Measurements from ENCODE around the gene FRG2.
"Not testable (repeated sequence)": the region's sequence is repeated elsewhere in the genome, so short reads cannot be mapped to it uniquely, and the experiment has no call there.

The FRG2 gene

DNA sequence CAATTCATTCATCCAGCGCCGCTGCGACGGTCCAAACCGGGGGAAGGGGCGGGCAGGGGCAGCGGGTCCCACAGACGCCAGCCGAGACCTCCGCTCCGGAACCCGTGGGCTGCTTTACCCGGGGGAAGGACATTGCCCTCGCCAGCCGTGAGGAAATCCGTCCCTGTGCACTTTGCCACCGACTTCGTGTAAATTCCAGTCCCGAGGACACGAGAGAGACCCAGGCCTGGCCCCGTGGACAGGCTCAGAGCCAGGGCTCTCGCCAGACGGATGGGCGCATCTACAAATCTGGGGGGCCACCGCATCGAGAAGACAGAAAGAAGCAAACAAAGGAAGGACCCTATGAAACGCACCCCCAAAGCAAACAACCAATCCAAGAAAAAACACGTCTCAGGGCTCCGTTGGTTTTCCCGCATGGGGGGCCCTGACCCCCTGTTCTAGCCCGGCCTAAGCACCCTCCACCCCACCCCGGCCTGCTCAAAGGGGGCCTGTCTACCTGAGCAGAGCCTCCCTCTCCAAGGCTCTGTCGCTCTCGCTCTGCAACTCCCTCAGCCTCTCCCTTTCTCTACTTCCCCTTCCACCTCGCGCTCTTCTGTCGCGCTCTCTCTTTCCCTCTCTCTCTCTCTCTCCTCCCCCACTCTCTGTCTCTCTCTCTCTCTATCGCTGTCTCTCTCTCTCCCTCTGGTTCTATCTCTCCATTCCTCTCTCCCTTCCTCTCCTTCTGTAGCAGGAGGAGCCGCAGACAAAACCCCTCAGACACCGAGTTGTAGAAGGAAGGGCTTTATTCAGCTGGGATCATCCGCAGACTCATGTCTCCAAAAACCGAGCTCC, 11.3 kb downstream of the FRG2 start:
- DNase-seq: no peak

DNA sequence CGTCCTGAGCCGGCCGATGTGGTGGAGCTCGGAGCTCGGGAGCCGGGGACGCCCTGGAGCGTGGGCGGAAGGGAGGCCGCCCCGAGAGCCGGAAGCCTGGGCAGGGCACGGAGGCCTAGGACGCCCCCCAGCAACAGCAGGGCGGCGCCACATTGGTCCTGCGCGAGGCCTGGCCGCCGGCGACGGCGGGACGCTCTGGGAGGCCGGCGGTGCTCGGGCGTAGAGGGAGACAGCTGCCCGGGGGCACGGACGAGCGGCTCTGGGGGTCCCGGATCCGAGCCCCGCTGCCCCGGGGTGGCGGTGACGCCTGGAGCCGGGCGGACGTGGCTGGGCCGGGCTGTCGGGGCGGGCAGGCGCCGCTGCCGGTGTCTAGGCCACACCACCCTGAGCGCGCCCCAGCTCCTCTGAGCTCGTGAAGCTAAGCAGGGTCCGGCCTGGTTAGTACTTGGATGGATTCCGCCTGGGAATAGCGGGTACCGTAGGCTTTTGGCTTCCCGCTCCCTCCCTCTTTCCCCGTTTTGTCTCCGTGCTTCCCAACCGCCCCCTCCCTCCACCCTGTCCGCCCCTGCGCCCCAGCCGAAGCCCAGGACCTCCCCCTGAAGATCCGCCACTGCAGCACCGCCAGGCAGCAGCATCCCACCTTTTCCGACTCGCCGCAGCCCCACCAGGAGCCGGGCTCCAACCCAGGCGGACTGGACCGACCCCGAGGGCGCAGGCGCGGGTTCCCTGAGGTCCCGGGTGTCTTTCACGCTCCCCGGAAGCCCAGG, 12.1 kb downstream of the FRG2 start:
- no peak for DNase-seq

DNA sequence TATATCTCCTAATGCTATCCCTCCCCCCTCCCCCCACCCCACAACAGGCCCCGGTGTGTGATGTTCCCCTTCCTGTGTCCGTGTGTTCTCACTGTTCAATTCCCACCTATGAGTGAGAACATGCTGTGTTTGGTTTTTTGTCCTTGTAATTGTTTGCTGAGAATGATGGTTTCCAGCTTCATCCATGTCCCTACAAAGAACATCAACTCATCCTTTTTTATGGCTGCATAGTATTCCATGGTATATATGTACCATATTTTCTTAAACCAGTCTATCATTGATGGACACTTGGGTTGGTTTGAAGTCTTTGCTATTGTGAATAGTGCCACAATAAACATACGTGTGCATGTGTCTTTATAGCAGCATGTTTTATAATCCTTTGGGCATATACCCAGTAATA, 37.1 kb downstream of the FRG2 start:
- DNase-seq: not testable (repeated sequence)

- DNase-seq: no peak
Observed at GRCh38 chr4:189988877-189989431, 38.1 kb downstream of the FRG2 start.

DNA sequence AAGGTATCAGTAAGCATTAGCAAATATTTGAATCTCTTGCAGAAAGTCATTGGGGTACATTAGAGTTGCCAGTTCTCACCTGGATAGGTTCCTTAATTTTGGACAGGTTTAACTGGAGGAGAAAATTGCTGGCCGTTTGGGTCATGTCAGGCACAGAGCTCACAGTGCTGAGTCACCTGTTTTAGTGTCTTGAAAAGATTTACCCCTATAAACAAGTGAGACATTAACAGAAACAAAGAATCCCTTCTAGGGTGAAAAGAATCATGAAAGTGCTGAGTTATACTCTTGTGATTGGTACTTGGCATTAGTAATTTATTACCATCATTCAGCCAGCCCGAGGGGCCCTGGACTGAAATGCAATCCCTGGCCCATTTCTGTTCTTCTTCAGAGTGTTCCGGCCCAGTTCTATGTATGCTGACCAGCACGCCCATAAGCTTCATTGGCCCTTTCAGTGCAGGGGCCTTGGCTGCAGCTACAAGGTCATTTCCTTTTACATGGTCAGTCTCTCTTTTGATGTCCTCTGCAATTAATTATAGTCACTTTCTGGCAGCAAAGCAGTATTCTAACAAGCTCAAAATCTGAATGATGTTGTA, 41.3 kb downstream of the FRG2 start:
- DNase-seq: not testable (repeated sequence)

DNA sequence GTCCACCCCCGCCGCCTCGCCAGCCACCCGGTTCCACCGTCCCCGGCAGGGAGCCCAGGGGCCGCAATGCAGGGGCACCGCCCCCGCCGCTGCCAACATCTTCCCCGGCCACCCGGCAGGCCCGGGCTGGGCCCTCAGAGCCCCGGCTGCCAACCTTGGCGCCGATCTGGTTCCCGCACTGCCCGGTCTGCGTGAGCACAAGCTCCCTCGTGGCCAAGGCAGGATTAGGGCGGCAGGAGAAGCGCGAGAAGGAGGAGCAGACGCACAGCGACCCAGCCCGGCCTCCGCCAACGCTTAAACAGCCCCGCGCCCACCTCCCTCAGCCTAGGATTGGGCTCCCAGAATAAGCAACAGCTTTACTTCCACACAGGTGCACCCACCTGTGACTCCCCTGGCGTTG, 42.4 kb downstream of the FRG2 start:
- not testable (repeated sequence) for DNase-seq

DNA sequence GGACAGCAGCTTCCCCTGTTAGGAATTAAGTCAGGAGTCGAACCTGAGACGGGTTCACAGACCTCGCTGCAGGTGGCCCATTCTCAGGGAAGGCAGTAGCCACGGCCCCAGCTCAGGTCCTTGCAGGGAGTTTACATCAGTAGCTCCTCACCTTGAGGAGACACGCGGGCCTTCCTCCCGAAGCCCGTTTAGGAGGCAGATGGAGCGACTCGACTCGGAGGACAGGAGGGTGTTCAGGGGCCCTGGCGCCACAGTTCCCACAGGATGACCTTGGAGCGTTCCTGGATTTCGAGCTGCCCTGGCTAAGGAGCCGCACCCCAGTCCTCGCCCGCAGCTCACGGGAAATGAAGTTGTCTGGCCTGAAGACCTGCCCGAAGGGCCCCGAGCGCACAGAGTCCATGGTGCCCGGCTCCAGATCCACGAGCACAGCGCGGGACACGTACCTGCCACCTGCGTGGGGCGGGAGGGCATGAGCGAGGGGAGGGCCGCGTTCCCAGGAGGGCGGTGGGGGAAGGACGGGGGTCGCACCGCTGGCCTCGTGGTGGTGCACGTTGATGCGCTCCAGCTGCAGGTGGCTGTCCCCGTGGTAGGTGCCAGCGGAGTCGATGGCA, 43.0 kb downstream of the FRG2 start:
- not testable (repeated sequence) for DNase-seq

DNA sequence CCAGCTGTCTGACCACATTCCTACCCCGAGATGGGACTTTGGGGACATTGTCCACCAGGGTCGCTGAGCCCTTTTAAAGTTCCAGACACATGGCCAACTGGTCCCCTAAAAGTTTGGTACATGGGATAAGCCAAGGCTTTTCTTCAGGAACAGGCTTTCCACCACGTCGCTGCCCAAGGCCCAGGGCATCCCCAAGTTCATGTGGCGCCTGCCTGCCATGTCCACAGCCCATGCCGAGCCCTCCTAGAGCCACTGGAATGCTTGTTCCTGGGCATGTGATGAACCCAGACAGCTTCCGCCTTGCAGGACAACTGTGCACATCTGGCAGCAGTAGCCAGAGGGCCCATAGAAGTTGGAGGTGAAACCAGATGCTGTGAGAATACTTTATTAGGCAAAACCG, 45.1 kb downstream of the FRG2 start:
- no peak for DNase-seq

DNA sequence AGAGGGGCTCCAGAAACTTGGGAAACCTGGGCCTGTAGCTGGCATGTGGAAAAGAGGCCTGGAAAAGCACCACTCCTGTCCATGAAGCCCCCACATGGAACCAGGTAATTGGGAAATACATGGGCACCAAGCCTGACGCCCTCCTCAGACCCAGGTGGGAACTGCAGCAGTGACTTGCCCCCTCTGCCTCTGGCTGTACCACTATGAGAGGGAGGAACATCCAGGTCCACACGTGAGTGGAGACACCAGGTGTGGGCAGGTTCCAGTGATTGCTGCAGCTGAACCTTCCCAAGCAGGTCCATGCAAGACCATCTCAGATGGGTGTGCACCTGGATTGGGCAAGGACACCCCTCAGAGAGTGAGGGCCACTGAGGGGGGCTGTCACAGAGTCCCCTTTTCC, 46.8 kb downstream of the FRG2 start:
- not testable (repeated sequence) for DNase-seq

- DNase-seq: no peak
Observed at GRCh38 chr4:189979196-189980047, 47.6 kb downstream of the FRG2 start.
